H9 (cell line): ENCODE data around the gene CBX1. TPM values are rescaled to one million over a fixed set of nuclear protein-coding genes. Genes with fewer than 3 reads are reported as not detected.

Source experiments
- DNase-seq: peaks from one replicate; pipeline ENCODE4 v3.0.0-alpha.2; 2017
- H2AFZ ChIP-seq: one replicate; pipeline ENCODE4 v1.6.1; 2013; ENCODE audit warnings: mild to moderate bottlenecking, low read length, control low read depth, moderate library complexity
- H2AK5ac ChIP-seq: 2 replicates; pipeline ENCODE4 v1.6.1; 2013; ENCODE audit warnings: low read length, control low read depth, mixed read lengths; ENCODE audit not compliant: insufficient read length
- H2BK120ac ChIP-seq: one replicate; pipeline ENCODE4 v1.6.1; 2013; ENCODE audit warnings: low read depth, mild to moderate bottlenecking, low read length, control low read depth, inconsistent platforms; ENCODE audit not compliant: poor library complexity, severe bottlenecking
- H2BK12ac ChIP-seq: 2 replicates; pipeline ENCODE4 v1.6.1; 2013; ENCODE audit warnings: low read length, control low read depth, mixed read lengths, low read depth; ENCODE audit not compliant: insufficient read length
- H2BK15ac ChIP-seq: 2 replicates; pipeline ENCODE4 v1.6.1; 2013; ENCODE audit warnings: low read depth, low read length, control low read depth
- H2BK20ac ChIP-seq: one replicate; pipeline ENCODE4 v1.6.1; 2013; ENCODE audit warnings: low read depth, mild to moderate bottlenecking, low read length, control low read depth, inconsistent platforms; ENCODE audit not compliant: poor library complexity, severe bottlenecking
- H2BK5ac ChIP-seq: 2 replicates; pipeline ENCODE4 v1.6.1; 2013; ENCODE audit warnings: low read length, control low read depth, mixed read lengths; ENCODE audit not compliant: insufficient read length
- H3K14ac ChIP-seq: 2 replicates; pipeline ENCODE4 v1.6.1; 2013; ENCODE audit warnings: low read length, control low read depth; ENCODE audit not compliant: insufficient read depth
- H3K18ac ChIP-seq: 2 replicates; pipeline ENCODE4 v1.6.1; 2013; ENCODE audit warnings: low read depth, mild to moderate bottlenecking, mixed read lengths, low read length, control low read depth; ENCODE audit not compliant: insufficient read length
- H3K23ac ChIP-seq: 2 replicates; pipeline ENCODE4 v1.6.1; 2013; ENCODE audit warnings: low read length, control low read depth, mixed read lengths, low read depth; ENCODE audit not compliant: insufficient read length
- H3K23me2 ChIP-seq: 2 replicates; pipeline ENCODE4 v1.6.1; 2013; ENCODE audit warnings: low read depth, mild to moderate bottlenecking, mixed read lengths, low read length, control low read depth; ENCODE audit not compliant: insufficient read length, poor library complexity, severe bottlenecking
- H3K27ac ChIP-seq: 2 replicates; pipeline ENCODE4 v1.5.1; 2013; ENCODE audit warnings: low read length, control low read depth, mixed read lengths, low read depth; ENCODE audit not compliant: insufficient read length
- H3K27me3 ChIP-seq: 2 replicates; pipeline ENCODE4 v1.6.1; 2013; ENCODE audit warnings: low read length, control low read depth, inconsistent platforms; ENCODE audit not compliant: insufficient read depth
- H3K4ac ChIP-seq: 2 replicates; pipeline ENCODE4 v1.6.1; 2013; ENCODE audit warnings: low read depth, mild to moderate bottlenecking, control low read depth, inconsistent platforms, low read length, moderate library complexity
- H3K4me1 ChIP-seq: 2 replicates; pipeline ENCODE4 v1.6.1; 2013; ENCODE audit warnings: low read length, control low read depth, inconsistent platforms; ENCODE audit not compliant: insufficient read depth
- H3K4me2 ChIP-seq: 2 replicates; pipeline ENCODE4 v1.6.1; 2013; ENCODE audit warnings: low read length, control low read depth, mixed read lengths; ENCODE audit not compliant: insufficient read length, insufficient read depth
- H3K56ac ChIP-seq: 2 replicates; pipeline ENCODE4 v1.6.1; 2013; ENCODE audit warnings: low read depth, mild to moderate bottlenecking, mixed read lengths, low read length, control low read depth; ENCODE audit not compliant: insufficient read length
- H3K79me1 ChIP-seq: 2 replicates; pipeline ENCODE4 v1.6.1; 2013; ENCODE audit warnings: low read depth, mild to moderate bottlenecking, moderate library complexity, low read length, control low read depth, inconsistent platforms; ENCODE audit not compliant: insufficient read depth, poor library complexity, severe bottlenecking
- H3K79me2 ChIP-seq: 2 replicates; pipeline ENCODE4 v1.6.1; 2013; ENCODE audit warnings: low read length, control low read depth, inconsistent platforms; ENCODE audit not compliant: insufficient read depth
- H3K9ac ChIP-seq: 2 replicates; pipeline ENCODE4 v1.6.1; 2013; ENCODE audit warnings: low read length, control low read depth, mixed read lengths; ENCODE audit not compliant: insufficient read length; ENCODE audit errors: extremely low read depth
- H3K9me3 ChIP-seq: one replicate; pipeline ENCODE4 v1.6.1; 2013; ENCODE audit warnings: low read depth, low read length, inconsistent platforms; ENCODE audit not compliant: control insufficient read depth
- H3T11ph ChIP-seq: one replicate; pipeline ENCODE4 v1.6.1; 2013; ENCODE audit warnings: mild to moderate bottlenecking, low read length, control low read depth, inconsistent platforms
- H4K20me1 ChIP-seq: one replicate; pipeline ENCODE4 v1.6.1; 2013; ENCODE audit not compliant: control insufficient read depth, insufficient read length, insufficient read depth
- H4K5ac ChIP-seq: 2 replicates; pipeline ENCODE4 v1.6.1; 2013; ENCODE audit warnings: low read depth, mild to moderate bottlenecking, mixed read lengths, low read length, control low read depth; ENCODE audit not compliant: insufficient read length
- H4K8ac ChIP-seq: replicated peaks from 2 replicates; pipeline ENCODE4 v1.6.1; 2013; ENCODE audit warnings: low read length, control low read depth, mixed read lengths, low read depth; ENCODE audit not compliant: insufficient read length
- H4K91ac ChIP-seq: 2 replicates; pipeline ENCODE4 v1.6.1; 2013; ENCODE audit warnings: low read depth, mild to moderate bottlenecking, moderate library complexity, mixed read lengths, low read length, control low read depth; ENCODE audit not compliant: insufficient read length
- H3K27ac Mint-ChIP-seq, 3 experiments: 2 replicates in 2 of 3; 3 replicates in 1 of 3; pipeline ENCODE4 v1.8.0; 2020 to 2021; ENCODE audit warnings: mixed read lengths in 3 of 3, mild to moderate bottlenecking in 1 of 3, moderate library complexity in 1 of 3
- H3K27me3 Mint-ChIP-seq: 2 replicates; pipeline ENCODE4 v1.8.0; 2021; ENCODE audit warnings: low read depth, mild to moderate bottlenecking, moderate library complexity, mixed read lengths
- H3K36me3 Mint-ChIP-seq, 3 experiments: 2 replicates in 2 of 3; 3 replicates in 1 of 3; pipeline ENCODE4 v1.8.0; 2020 to 2021; ENCODE audit warnings: low read depth in 3 of 3, mixed read lengths in 3 of 3; ENCODE audit not compliant: insufficient read depth in 1 of 3
- H3K4me1 Mint-ChIP-seq, 2 experiments: 2 replicates each; pipeline ENCODE4 v1.8.0; 2020; ENCODE audit warnings: mixed read lengths in 2 of 2
- H3K4me3 Mint-ChIP-seq, 2 experiments: 2 replicates in 1 of 2; 3 replicates in 1 of 2; pipeline ENCODE4 v1.8.0; 2020 to 2021; ENCODE audit warnings: mild to moderate bottlenecking in 2 of 2, mixed read lengths in 2 of 2, moderate library complexity in 1 of 2
- H3K9me3 Mint-ChIP-seq, 2 experiments: 2 replicates in 1 of 2; 3 replicates in 1 of 2; pipeline ENCODE4 v1.8.0; 2020; ENCODE audit warnings: mild to moderate bottlenecking in 2 of 2, mixed read lengths in 2 of 2, moderate library complexity in 1 of 2
- WGBS: extraction: QIAGEN DNeasy Blood & Tissue Kit; methylation state at CpG from one replicate; pipeline ENCODE4 v1.1.7; 2013; ENCODE audit warnings: missing lambda C conversion rate, low lambda C conversion rate, mixed read lengths; ENCODE audit not compliant: insufficient read length; ENCODE audit errors: extremely low coverage; 5-methylcytosine and 5-hydroxymethylcytosine counted together
- total RNA-seq: library from RNA; stranded (reverse); gene quantifications from 2 replicates; pipeline ENCODE4 v1.2.1, GENCODE V29; 2021
- TF ChIP-seq, protein P1 (sequence below): fragments of 200-600 bp; sonication (generic); conservative IDR thresholded peaks from 3 replicates; pipeline ENCODE4 v1.8.0; 2021; ENCODE audit warnings: antibody characterized with exemption, mild to moderate bottlenecking

CBX1 gene
- total RNA-seq, 1 experiment from 2014 or later = 155 TPM

- H2BK20ac ChIP-seq = no peak overlapping the region
- no peak overlapping the region for H2BK5ac ChIP-seq
- no peaks in the 10 kb centered on the region for H4K20me1 ChIP-seq
- H4K8ac ChIP-seq = no peak overlapping the region
- Mint-ChIP-seq H3K9me3 (no peaks in the 10 kb centered on the region; a peak in 1 of 5 replicates), H3K4me1 (peaks cover 12 to 15% of the 10 kb centered on the region in 2 experiments), H3K36me3 (no peaks in the 10 kb centered on the region), H3K4me3 (no peak overlapping the region), H3K27me3 (peaks cover 52% of the 10 kb centered on the region), H3K27ac (peak overlapping the region in 1 of 3 experiments; percentile 25; a peak in 1 of 7 replicates)
- H3K4me2 ChIP-seq = no peak overlapping the region
- H2BK120ac ChIP-seq = no peak overlapping the region
- no peak overlapping the region for H3K23ac ChIP-seq
- H3K4ac ChIP-seq = no peak overlapping the region
- peaks cover under 1% of the 10 kb centered on the region for H3K23me2 ChIP-seq
- H4K91ac ChIP-seq = no peak overlapping the region
- no peak overlapping the region for H3T11ph ChIP-seq
- no peak overlapping the region for H3K27ac ChIP-seq
- no peak overlapping the region for H3K18ac ChIP-seq
- H3K79me1 ChIP-seq = no peaks in the 10 kb centered on the region
- no peak overlapping the region for H2AFZ ChIP-seq
- no peak overlapping the region for H2BK12ac ChIP-seq
- no peak for DNase-seq
- no peak overlapping the region for H4K5ac ChIP-seq
- TF ChIP-seq, protein P1, sequence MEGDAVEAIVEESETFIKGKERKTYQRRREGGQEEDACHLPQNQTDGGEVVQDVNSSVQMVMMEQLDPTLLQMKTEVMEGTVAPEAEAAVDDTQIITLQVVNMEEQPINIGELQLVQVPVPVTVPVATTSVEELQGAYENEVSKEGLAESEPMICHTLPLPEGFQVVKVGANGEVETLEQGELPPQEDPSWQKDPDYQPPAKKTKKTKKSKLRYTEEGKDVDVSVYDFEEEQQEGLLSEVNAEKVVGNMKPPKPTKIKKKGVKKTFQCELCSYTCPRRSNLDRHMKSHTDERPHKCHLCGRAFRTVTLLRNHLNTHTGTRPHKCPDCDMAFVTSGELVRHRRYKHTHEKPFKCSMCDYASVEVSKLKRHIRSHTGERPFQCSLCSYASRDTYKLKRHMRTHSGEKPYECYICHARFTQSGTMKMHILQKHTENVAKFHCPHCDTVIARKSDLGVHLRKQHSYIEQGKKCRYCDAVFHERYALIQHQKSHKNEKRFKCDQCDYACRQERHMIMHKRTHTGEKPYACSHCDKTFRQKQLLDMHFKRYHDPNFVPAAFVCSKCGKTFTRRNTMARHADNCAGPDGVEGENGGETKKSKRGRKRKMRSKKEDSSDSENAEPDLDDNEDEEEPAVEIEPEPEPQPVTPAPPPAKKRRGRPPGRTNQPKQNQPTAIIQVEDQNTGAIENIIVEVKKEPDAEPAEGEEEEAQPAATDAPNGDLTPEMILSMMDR = no peak
- H3K56ac ChIP-seq = no peak overlapping the region
- no peak overlapping the region for H3K14ac ChIP-seq
- no peaks in the 10 kb centered on the region; the same call in 1 of the 2 replicates for H3K27me3 ChIP-seq
- no peak overlapping the region for H3K9ac ChIP-seq
- H3K9me3 ChIP-seq = no peaks in the 10 kb centered on the region
- no peak overlapping the region for H2AK5ac ChIP-seq
- no peak overlapping the region for H2BK15ac ChIP-seq
- WGBS = no CpG with 5 or more reads among the region's 5 CpGs
- H3K79me2 ChIP-seq = no peaks in the 10 kb centered on the region
- H3K4me1 ChIP-seq = no peaks in the 10 kb centered on the region
Observed at GRCh38 chr17:48030531-48030930, 70.7 kb downstream of the CBX1 start.
